Mesenteric fat pad (tissue), 1 donor: ENCODE data around the gene FCSK. TPM values are rescaled to one million over a fixed set of nuclear protein-coding genes. Genes with fewer than 3 reads are reported as not detected.

ENCODE experiments used
- DNase-seq: peaks from one replicate; pipeline ENCODE4 v3.0.0-alpha.2; 2020; ENCODE audit warnings: low spot score
- total RNA-seq: library from RNA; stranded (reverse); fragmentation: NEBNext Ultra II Directional; extraction: Animal tissue kit (Norgen Biotek cat#: 25700); gene quantifications from one replicate; pipeline ENCODE4 v1.2.1, GENCODE V29; 2021
- donor health status: DM: yes; HTN: yes; CAD: no.

The FCSK gene
- total RNA-seq, 1 donor from 2014 or later, result 11.5 TPM

DNA sequence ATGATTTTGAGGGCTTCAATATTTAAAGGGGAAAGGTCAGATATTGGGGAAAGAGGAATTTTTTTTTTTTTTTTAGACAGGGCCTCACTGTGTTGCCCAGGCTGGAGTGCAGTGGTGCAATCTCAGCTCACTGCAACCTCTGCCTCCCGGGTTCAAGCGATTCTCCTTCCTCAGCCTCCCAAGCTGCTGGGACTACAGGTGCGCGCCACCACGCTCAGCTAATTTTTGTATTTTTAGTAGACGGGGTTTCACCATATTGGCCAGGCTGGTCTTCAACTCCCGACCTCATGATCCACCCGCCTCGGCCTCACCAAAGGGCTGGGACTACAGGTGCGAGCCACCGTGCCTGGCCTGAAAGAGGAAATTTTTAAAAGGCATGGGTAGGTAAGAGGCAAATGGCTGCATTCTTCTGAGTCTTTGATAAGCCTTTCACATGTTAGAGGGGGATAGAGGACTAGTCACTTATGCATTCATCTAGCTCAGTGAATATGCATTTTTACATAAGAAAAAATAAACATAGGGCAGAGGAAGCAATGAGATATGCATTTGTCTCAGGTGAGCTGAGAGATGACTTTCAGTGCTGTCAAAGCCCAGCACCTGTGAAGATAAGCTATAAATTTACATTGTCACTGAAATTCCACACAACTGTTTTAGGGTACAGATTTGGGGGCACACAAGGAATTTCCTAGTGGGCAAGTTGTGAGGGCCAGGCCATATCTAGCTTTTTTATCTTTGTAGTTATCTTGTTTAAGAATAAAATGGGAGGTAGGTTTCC, 1.1 kb upstream of the FCSK start:
- no peak for DNase-seq

DNA sequence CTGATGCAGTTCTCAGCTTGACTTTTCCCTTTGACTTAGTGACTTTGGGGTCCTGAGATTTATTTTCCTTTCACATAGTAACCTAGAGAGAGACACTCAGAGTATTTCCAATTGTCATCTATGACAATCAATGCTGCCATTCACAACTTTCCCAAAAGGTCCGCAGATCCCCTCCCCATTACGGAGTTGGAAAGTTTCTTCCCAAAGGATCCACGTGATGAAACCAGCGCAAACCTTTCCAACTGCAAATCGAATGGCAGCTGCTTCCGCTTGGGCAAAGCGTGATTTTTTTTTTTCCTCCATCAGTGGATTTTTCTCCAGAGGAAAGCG, 538 bp upstream of the FCSK start:
- DNase-seq, result no peak

DNA sequence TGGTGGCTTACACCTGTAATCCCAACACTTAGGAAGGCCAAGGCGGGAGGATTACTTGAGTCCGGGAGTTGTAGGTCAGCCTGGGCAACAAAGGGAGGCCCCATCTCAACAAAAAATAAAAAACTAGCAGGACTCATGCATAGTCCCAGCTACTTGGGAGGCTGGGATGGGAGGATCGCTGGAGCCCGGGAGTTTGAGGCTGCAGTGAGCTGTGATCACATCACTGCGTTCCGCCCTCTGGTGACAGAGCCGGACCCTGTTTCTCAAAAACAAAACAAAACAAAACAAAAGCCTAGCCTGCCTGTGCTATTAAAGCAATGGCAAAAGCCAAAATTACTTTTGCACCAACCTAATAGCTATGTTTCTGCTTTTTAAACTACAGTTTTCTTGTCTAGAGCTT, 1.5 kb downstream of the FCSK start:
- no peak for DNase-seq

DNA sequence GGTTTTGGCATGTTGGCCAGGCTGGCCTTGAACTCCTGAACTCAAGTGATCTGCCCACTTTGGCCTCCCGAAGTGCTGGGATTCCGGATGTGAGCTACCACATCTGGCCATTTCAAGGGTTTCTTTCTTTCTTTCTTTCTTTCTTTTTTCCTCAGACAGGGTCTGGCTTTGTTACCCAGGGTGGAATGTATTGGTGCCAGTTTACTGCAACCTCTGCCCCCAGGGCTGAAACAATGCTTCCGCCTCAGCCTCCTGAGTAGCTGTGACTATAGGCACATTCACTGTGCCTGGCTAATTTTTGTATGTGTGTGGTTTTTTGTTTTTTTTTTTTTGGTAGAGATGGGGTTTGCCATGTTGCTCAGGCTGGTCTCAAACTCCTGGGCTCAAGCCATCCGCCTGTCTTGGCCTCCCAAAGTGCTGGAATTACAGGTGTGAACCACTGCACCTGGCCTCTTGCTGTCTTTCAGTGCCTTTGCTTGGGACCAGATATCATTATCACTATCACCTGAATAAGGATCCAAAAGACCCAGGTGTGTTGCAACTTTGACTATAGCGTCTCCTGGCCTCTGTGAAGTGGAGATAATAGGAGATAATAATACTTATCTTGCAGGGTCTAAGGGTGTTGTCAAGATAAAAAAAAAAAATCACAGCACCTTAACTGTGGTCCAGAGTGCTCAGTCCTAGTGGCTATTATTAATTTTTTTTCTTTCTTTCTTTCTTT, 3.2 kb downstream of the FCSK start:
- no peak for DNase-seq

DNA sequence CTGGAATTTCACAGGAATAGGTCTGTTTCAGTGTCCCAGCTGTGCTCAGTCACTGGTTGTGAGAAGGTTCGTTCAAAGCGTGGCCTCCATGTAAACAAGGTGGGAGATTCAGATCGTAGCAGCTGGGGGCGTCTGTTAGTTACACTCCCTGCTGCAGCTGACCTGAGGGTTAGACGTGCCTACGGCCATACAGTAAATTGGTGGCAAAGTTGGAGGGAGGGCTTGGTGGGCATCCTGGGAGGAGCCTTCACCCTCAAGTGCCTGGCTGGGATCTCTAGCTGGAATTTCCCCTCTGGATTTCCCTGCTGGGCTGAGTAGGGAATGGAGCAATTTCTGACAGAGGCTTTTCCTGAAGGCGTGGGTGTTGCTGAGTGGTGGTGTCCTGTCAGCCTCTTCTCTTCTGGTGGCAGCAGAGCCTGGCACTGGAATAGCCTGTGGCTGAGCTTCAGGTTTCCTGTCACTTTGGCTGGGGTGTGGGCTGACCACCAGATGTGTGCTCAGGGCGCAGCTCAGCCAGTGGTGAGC, 6.4 kb downstream of the FCSK start:
- DNase-seq, result no peak

DNA sequence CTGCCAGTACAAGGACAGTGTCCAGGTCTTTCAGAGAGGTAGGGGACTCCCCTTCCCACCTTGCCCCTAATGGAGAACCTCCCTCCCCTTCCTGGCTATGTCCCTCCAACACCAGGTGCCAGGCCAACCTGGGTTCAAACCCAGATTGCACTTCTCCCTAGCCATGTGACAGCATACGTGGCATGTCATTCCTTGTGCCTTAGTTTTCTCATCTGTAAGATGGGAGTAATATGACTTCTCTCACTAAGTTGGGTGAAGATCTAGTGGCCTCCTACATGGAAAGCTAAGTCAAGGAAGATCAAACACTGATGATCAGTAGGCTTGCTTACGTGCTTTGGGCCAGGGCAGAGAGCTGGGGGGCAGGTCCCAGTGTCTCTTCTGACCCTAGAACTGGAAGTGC, 8.8 kb downstream of the FCSK start:
- no peak for DNase-seq

DNA sequence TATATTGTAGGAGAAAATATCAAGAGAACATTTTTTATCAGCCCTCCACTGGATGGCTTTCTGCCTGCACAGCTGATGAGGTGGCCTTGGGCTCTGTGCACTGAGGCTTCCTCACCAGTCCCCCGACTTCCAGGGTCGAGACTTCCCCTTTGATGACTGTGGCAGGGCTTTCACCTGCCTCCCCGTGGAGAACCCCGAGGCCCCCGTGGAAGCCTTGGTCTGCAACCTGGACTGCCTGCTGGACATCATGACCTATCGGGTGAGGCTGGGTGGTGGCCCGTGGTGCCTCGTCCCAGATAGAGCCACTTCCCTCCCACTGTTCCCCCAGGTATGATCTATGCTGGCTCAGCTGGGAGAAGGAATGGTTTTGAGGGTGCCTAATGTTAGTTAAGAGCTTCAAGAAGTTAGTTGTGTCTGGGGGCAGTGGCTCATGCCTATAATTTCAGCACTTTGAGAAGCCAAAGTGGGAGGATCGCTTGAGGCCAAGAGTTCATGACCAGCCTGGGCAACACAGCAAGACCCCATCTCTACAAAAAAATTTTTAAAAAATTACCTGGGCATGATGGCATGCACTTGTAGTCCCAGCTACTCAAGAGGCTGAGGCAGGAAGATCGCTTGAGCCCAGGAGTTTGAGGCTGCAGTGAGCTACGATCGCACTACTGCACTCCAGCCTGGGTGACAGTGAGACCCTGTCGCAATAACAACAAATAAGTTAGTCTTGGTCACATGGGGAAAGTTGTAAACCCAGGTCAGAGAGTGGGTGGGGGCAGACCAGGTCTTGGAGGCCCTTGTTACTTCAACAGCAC, 11.8 kb downstream of the FCSK start:
- no peak for DNase-seq

DNA sequence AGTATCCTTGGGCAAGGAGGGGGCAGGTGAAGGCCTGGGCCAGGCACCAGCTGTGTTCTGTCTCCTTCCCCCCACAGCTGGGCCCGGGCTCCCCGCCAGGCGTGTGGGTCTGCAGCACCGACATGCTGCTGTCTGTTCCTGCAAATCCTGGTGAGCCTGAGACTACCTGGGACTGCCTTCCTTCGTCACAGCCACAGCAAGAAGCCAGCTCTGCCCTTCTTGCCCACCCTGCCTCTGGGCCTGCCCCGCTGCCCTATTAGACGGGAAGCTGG, 12.3 kb downstream of the FCSK start:
- DNase-seq, result no peak

DNA sequence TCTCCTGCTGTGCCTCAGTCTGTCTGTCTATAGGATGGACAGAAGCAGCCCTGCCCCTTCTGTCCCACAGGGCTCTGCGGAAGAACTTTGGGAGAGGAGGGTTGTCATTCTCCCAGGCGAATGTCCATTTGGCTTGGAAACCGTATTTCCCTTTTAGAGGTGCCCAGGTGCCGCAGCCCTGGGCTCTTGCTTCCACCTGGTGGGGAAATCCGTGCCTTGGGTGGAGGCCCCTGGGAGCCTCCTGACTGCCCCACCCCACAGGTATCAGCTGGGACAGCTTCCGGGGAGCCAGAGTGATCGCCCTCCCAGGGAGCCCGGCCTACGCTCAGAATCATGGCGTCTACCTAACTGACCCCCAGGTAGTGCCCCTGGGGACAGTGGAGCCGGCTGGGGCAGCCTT, 12.7 kb downstream of the FCSK start:
- DNase-seq, result no peak

DNA sequence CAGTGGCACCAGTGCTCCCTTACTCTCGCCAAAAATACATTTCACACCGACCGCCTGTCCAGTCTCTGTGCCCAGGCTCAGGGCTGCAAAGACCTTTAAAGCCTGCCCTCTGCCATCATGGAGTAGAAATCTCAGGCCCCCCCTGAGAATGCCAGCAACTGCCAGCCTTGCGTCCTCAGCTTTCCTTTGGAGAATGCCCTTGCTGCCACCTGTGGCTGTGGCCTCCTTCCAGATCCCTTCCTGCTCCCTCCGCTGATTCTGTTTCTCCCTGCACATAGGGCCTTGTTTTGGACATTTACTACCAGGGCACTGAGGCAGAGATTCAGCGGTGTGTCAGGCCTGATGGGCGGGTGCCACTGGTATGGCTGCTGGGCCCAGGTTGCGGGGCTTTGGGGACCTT, 13.2 kb downstream of the FCSK start:
- DNase-seq, result no peak

DNA sequence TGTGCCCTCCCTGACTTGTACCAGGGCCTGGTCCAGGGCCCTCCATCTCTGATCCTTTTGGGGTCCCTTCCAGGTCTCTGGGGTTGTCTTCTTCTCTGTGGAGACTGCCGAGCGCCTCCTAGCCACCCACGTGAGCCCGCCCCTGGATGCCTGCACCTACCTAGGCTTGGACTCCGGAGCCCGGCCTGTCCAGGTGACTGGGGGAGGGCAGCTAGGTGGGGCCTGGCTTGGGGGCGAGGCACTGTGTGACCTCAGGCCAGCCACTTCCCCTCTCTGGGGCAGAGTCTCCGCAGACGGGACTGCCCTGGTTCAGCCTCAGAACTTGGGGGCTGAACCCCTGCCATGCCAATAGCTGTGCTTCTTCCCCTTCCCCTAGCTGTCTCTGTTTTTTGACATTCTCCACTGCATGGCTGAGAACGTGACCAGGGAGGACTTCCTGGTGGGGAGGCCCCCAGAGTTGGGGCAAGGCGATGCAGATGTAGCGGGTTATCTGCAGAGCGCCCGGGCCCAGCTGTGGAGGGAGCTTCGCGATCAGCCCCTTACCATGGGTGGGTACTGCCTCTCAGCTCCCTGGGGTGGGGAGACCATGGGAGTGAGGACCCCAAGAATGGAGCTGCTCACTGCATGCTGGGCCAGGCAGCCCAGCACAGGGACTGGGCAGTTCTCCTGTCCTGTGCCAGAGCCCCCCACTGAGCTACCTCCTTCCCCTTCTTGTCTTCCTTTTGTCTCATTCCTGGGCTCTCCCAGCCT, 14.6 kb downstream of the FCSK start:
- no peak for DNase-seq

DNA sequence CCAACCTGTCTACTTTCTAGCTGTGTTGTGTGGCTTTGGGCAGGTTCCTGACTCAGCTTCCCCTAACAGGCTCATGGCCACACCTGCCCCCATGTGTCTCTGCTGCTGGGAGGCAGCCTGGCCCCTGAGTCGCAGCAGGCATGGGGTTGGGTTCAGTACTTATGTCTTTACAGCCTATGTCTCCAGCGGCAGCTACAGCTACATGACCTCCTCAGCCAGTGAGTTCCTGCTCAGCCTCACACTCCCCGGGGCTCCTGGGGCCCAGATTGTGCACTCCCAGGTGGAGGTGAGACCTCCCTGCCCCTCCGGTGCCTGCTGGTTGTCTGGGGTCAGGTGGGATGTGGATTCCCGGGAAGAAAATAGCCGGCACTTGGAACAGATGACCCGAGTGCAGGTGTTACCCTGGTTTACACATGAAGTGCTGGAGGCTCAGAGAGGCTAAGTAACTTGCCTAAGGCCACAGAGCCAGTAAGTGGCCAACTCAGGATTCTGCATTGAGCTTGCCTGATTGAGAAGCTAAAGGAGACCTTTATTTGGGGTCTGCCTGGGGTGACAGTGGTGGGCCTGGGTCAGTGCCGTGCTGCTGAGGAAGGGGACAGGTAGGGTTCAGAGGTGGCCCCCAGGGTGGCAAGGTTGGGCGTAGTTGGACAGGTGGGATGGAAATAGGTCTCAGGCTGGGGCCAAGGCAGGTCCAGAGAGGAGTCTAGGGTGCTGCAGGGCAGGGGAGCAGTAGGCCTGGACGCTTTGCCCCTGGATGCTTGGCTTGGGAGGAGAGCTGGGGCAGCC, 15.9 kb downstream of the FCSK start:
- no peak for DNase-seq

DNA sequence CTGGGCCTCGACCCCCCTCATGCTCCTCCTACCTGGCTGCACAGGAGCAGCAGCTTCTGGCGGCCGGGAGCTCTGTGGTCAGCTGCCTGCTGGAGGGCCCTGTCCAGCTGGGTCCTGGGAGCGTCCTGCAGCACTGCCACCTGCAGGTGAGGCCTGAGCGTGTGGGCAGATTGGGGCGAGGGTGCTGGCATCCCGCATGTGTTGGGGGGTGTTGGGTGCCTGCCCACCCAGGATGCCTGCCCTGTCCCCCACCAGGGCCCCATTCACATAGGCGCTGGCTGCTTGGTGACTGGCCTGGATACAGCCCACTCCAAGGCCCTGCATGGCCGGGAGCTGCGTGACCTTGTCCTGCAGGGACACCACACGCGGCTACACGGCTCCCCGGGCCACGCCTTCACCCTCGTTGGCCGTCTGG, 16.5 kb downstream of the FCSK start:
- DNase-seq, result no peak

DNA sequence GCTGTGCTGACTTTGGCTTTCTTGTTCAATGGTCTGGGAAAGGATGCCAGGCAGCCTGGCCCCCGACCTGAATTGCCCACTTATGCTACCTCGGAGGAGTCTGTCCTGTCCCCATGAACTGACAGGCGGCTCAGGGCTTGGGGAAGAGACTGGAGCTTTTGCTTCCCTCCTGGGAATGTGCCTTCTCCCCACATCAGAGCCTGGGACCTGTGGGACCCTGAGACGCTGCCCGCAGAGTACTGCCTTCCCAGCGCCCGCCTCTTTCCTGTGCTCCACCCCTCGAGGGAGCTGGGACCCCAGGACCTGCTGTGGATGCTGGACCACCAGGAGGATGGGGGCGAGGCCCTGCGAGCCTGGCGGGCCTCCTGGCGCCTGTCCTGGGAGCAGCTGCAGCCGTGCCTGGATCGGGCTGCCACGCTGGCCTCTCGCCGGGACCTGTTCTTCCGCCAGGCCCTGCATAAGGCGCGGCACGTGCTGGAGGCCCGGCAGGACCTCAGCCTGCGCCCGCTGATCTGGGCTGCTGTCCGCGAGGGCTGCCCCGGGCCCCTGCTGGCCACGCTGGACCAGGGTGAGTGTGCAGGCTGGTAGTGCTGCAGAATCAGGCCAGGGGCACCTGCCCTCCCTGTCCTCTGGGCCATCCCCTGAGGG, 18.5 kb downstream of the FCSK start:
- no peak for DNase-seq

DNA sequence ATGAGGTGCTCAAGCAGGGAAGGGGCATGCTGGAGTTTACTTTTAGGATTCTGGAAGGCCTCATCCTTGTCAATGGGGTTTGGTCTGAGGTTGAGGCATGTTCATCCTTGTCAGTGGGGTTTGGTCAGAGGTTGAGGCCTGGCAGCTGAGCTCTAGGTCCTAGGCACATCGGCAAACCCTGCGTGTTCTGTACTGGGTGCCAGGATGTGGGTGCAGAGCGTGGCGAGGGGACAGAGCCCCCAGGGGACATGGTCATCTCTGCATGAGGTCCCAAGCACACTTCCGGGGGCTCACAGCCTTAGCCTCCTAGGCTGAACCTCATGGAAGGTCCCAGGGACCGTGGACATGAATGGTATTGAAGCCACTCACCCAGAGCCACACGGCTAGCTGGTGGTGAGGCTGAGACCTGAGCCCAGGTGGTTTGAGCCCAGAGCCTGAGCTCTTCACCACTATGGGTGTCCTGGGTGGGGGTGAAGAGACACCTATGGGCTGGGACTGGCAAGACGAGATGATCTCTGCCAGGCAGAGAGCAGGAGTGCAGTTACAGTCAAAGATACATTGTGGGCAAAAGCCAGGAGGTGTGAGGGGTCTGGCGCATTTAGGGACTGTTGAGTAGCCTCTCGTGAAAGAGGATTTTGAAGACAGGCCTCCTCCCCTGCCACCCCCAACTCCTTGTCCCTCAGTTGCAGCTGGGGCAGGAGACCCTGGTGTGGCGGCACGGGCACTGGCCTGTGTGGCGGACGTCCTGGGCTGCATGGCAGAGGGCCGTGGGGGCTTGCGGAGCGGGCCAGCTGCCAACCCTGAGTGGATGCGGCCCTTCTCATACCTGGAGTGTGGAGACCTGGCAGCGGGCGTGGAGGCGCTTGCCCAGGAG, 19.3 kb downstream of the FCSK start:
- no peak for DNase-seq

DNA sequence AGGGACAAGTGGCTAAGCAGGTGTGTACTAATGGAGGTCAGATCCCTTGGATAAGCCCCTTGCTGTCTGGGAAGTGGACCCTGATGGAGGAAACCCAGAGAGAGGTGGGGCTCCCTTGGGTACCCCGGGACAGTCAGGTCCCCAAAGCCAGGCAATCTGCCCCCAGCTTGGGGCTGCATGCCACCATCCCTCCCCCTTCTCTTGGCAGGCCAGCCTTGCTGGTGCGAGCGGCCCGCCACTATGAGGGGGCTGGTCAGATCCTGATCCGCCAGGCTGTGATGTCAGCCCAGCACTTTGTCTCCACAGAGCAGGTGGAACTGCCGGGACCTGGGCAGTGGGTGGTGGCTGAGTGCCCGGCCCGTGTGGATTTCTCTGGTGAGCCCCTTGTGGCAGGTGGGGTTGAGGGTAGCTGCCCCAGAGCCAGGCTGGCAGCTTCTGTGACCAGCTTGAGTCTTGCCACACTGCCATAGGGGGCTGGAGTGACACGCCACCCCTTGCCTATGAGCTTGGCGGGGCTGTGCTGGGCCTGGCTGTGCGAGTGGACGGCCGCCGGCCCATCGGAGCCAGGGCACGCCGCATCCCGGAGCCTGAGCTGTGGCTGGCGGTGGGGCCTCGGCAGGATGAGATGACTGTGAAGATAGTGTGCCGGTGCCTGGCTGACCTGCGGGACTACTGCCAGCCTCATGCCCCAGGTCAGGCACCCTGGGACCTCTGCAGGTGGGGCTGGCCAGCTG, 20.1 kb downstream of the FCSK start:
- no peak for DNase-seq

DNA sequence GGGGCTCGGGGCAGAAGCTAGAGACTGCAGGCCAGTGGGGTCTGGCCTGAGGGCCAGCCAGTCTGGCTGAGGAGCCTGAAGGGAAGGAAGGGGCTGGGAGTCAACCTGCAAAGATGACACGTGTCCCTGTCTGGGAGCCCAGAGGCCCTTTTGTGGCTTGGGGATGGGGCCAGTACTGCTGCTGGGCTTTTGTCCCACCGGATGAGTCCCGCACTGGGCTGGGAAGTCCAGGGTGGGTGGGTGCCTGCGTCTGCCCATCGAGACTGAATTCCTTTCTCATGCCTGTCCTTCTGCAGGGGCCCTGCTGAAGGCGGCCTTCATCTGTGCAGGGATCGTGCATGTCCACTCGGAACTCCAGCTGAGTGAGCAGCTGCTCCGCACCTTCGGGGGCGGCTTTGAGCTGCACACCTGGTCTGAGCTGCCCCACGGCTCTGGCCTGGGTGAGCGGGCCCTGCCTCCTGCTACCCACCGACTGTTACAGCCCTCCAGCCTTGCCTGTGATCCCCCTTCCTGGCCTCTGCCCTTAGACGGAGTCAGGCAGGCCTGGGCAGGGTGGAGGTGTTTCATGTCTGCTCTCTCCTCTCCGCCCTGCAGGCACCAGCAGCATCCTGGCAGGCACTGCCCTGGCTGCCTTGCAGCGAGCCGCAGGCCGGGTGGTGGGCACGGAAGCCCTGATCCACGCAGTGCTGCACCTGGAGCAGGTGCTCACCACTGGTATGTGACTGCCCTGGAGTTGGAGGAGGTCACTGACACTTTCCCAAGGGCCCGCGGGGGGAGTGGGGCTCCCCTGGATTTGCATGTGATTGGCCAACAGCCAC, 20.9 kb downstream of the FCSK start:
- DNase-seq, result no peak
